LNCAP (cell line): ENCODE measurements around the gene SPTB.

Experiments used
- CTCF ChIP-seq: fragments of 450-650 bp; IDR thresholded peaks from 2 replicates; pipeline ENCODE4 v1.5.1; 2017; ENCODE audit warnings: mild to moderate bottlenecking

The SPTB gene

GRCh38 chr14:64838656-64839055 lies 41.1 kb downstream of the SPTB start:
- no peak for TF ChIP-seq CTCF

- TF ChIP-seq CTCF: no peak
Measured at GRCh38 chr14:64835431-64835830, 44.3 kb downstream of the SPTB start.

GRCh38 chr14:64834965-64835364 lies 44.7 kb downstream of the SPTB start:
- TF ChIP-seq CTCF: no peak

GRCh38 chr14:64831419-64831818 lies 48.3 kb downstream of the SPTB start:
- no peak for TF ChIP-seq CTCF

GRCh38 chr14:64830961-64831360 lies 48.7 kb downstream of the SPTB start:
- TF ChIP-seq CTCF: no peak

- no peak for TF ChIP-seq CTCF
Measured at GRCh38 chr14:64828071-64828470, 51.6 kb downstream of the SPTB start.

GRCh38 chr14:64826845-64827244 lies 52.9 kb downstream of the SPTB start:
- no peak for TF ChIP-seq CTCF

GRCh38 chr14:64826333-64826732 lies 53.4 kb downstream of the SPTB start:
- TF ChIP-seq CTCF: no peak
